Measurements from ENCODE around the gene GALNS. TPM values are rescaled to one million over a fixed set of nuclear protein-coding genes. Genes with fewer than 3 reads are reported as not detected.

Gene GALNS
- total and polyA plus RNA-seq, 9 donors = 9.8 to 28.5 (median 20.6) TPM

DNA sequence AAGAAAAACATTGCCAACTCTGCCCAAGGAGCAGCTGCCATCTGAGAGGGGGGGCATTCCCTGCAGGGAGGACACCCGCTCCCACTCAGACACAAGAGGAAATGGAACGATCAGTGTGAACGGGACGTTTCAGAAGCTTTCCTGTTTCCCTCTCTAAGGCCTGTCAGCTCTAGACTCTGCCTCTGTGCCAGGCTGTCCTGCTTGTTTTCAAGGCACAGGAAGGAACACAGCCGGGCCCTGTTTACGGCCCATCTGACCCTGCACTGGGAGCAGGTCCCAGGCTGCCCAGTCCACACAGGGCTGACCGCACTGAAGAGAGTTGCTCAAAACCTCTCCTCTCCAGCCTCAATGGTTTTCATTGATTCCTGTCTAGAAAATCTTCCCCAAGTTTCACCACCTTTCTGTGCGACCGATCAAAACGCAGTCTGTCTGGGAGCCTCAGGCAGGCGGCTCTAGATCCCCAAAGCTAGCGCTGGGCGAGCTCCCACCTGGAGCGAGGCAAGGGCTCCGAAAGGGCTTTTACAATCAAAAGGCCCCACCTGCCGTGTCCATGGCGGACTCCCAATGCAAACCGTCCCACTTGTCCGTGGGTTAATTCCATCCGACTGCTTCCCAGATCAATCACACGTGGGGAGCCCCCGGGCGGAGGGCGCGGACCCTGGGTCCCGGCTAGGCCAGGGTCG, 73.2 kb downstream of the GALNS start:
- WGBS (ENCODE audit: insufficient coverage) = 47% methylated on average over 18 of the region's 27 CpGs
- Histone ChIP-seq H3K4me3 (ENCODE audit: low read length) (peak overlapping the region; percentile 50), H3K27me3 (ENCODE audit: control insufficient read depth, insufficient read depth, low read length) (peaks cover 39% of the 10 kb centered on the region), H3K9me3 (replicated peaks; ENCODE audit: control insufficient read depth, low read depth, low read length) (no peaks in the 10 kb centered on the region), H3K27ac (ENCODE audit: low read length) (peak overlapping the region; percentile 74), H3K4me1 (ENCODE audit: control insufficient read depth, insufficient read depth, low read length) (peaks cover 52% of the 10 kb centered on the region), H3K36me3 (ENCODE audit: control insufficient read depth, insufficient read depth, low read length) (no peaks in the 10 kb centered on the region)
- peak; percentile 58 for DNase-seq

DNA sequence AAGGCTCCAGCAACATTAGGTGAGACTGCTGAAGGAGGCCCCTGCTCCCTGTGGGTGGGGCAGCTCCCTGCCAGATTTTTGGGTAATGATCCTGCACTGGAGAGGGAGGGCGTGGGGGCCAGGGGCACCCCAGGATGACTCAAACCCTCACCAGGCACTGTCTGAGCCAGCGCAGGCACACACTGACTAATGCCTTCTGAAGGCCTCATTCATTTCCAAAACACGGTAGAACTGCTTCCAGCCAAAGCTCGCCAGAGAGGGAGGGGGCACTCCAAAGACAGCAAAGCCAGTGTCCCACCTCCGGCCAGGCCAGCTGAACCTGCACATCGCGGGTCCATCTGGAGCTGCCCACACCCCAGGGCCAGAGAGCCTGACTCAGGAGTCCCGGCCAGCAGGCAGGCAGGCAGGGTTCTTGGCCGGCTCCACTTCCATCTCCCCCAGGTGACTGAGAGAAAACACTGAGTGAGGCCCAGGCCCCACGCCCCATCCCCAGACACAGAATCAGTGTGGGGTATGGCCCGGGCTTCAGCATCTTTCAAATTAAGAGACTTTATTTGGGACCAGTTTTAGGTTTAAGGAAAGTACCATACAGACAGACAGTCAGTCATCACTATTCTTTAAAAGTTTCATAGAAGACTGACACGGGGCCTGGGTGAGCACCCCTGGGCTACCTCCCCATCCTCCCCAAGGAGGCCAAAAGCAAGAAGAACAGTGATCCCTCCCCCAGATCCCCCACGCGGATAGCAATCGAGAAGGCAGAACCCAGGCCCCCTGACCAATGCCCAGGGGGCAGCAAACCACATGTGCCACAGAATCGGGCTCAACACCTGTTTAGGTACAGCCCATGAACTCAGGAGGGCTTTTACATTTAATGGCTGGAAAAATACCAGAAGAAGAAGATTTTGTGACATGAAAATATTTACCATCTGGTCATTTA, 74.0 kb downstream of the GALNS start:
- peak overlapping the region; percentile 74 for H3K27ac ChIP-seq (ENCODE audit: low read length)
- peak overlapping the region; percentile 50 for H3K4me3 ChIP-seq (ENCODE audit: low read length)
- peaks cover 60% of the 10 kb centered on the region for H3K4me1 ChIP-seq (ENCODE audit: control insufficient read depth, insufficient read depth, low read length)
- H3K36me3 ChIP-seq (ENCODE audit: control insufficient read depth, insufficient read depth, low read length) = no peaks in the 10 kb centered on the region
- WGBS (ENCODE audit: insufficient coverage) = 59% methylated on average over 4 of the region's 16 CpGs
- no peak for DNase-seq
- H3K27me3 ChIP-seq (ENCODE audit: control insufficient read depth, insufficient read depth, low read length) = peaks cover 44% of the 10 kb centered on the region
- H3K9me3 ChIP-seq (replicated peaks; ENCODE audit: control insufficient read depth, low read depth, low read length) = no peaks in the 10 kb centered on the region

DNA sequence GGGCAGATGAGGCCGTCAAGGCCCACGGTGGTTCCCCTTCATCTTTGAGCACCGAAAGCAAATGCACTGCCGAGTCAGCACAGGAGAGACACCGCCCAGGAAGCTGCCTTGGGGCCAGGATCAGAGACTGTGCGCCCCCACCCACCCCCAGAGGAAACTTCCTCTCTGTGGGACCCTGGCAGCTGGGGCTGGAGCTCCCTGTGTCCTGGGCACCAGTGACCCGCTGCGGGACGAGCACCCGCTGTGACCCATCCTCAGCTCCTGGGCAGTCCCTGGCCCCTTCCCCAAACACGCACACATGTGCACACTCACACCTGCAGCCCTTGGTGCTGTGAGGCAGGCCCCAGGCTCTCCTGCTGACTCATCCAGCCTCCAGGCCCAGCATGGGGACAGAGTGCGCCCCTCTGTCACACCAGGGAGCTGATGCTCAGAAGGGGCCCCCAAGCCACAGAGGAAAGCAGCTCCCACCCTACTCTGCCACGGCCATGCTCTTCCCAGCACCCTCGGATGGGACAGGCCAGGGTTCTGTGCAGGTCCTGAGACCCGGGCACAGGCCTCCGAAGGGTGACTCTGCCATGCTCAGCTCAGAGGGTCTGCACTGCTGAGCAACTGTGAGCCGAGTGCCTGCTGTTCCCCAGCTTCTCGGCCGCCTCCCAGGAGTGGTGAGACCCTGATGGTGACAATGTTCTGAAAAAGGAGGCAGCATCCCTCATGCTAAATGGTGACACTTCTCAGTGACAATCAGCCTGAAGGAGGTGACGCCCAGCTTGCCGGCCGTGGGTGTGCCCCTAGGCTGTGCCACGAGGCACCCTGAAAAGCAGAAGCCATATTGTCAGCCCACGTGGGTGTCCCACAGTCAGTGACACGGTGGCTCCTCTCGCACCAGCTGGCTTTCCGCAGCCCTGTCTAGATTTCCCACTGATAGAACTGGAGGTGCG, 75.3 kb downstream of the GALNS start:
- Histone ChIP-seq H3K27ac (ENCODE audit: low read length) (no peak overlapping the region), H3K4me3 (ENCODE audit: low read length) (no peak overlapping the region), H3K4me1 (ENCODE audit: control insufficient read depth, insufficient read depth, low read length) (peaks cover 69% of the 10 kb centered on the region), H3K27me3 (ENCODE audit: control insufficient read depth, insufficient read depth, low read length) (peaks cover 42% of the 10 kb centered on the region), H3K36me3 (ENCODE audit: control insufficient read depth, insufficient read depth, low read length) (no peaks in the 10 kb centered on the region), H3K9me3 (replicated peaks; ENCODE audit: control insufficient read depth, low read depth, low read length) (no peaks in the 10 kb centered on the region)
- no peak for DNase-seq
- WGBS (ENCODE audit: insufficient coverage) = 78% methylated on average over 26 of the region's 28 CpGs

DNA sequence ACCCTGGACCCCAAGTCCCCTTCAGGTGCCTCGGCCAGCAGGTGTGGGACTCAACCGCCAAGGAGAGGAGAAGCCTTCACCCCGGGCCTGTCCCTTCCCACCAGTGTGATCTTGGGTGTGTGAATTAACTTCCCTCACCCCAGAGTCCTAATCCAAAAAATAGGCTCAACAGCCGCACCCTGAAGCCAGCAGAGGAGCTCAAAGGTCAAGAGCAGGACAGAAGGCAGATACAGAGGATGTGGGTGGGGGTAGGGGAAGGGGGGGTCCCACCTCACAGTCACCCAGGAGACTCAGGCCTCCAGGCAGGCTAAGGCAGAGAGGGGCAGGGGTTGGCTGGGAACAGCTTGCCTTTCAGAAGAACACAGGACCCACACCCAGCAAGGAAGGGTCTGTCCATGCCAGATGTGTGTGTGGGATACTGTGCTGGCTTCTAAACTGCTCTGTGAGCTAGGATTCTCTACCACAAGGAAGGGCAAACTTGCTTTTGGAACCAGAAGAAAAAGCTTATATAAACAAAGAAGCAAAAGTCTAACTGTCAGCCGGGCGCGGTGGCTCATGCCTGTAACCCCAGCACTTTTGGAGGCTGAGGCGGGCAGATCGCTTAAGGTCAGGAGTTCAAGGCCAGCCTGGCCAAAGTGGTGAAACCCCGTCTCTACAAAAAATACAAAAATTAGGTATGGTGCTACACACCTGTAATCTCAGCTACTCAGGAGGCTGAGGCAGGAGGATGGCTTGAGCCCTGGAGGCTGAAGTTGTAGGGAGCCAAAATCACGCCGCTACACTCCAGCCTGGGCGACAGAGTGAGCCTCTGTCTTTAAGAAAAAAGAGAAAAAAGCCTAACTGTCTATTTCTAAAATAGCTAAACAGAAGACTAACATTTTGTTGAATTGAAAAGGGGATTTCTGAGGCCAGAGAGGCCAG, 76.3 kb downstream of the GALNS start:
- H3K4me1 ChIP-seq (ENCODE audit: control insufficient read depth, insufficient read depth, low read length) = peaks cover 66% of the 10 kb centered on the region
- DNase-seq = no peak
- 100% methylated on average over 3 of the region's 13 CpGs for WGBS (ENCODE audit: insufficient coverage)
- H3K27me3 ChIP-seq (ENCODE audit: control insufficient read depth, insufficient read depth, low read length) = peaks cover 40% of the 10 kb centered on the region
- no peaks in the 10 kb centered on the region for H3K9me3 ChIP-seq (replicated peaks; ENCODE audit: control insufficient read depth, low read depth, low read length)
- H3K36me3 ChIP-seq (ENCODE audit: control insufficient read depth, insufficient read depth, low read length) = no peaks in the 10 kb centered on the region
- H3K4me3 ChIP-seq (ENCODE audit: low read length) = no peak overlapping the region
- no peak overlapping the region for H3K27ac ChIP-seq (ENCODE audit: low read length)

DNA sequence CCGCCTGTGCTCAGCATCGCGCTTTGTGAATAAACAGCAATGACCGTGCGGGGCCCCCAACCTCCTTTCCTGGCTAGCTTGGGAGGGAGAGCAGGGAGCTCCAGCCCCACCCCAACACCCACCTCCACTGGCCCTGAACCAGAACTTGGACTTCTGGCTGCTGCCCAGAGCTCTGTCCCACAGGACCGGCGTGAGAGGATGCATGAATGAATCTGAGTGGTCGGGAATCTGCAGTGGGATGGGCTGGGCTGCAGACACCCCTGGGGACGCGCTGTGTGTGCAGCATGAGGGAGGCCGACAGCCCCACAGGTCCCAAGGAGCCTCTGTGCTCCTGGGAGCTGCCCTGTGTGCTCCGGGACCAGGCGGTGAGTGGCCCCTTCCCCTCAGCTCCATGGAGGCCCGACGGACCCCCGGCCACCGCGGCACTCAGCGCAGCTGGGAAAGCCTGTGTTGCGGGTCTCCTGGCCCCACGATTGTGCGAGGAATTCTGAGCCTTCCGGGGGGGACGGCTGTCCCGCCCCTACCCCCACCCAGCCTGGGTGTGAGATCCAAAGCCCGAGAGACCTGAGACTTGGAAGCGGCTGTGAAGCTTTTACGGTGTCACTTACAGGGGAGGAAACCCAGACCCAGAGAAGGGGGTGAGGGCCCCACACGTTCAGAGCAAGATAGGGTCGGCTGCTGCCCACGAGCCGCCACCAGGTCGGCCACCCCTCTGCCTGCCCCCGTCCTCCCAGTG, 77.2 kb downstream of the GALNS start:
- Histone ChIP-seq H3K36me3 (ENCODE audit: control insufficient read depth, insufficient read depth, low read length) (no peaks in the 10 kb centered on the region), H3K27me3 (ENCODE audit: control insufficient read depth, insufficient read depth, low read length) (peaks cover 44% of the 10 kb centered on the region), H3K9me3 (replicated peaks; ENCODE audit: control insufficient read depth, low read depth, low read length) (no peaks in the 10 kb centered on the region), H3K4me3 (ENCODE audit: low read length) (no peak overlapping the region), H3K27ac (ENCODE audit: low read length) (no peak overlapping the region), H3K4me1 (ENCODE audit: control insufficient read depth, insufficient read depth, low read length) (peaks cover 71% of the 10 kb centered on the region)
- peak; percentile 51 for DNase-seq
- WGBS (ENCODE audit: insufficient coverage) = 25% methylated on average over 15 of the region's 34 CpGs

- H3K4me3 ChIP-seq (ENCODE audit: low read length) = no peak overlapping the region
- WGBS (ENCODE audit: insufficient coverage) = 78% methylated on average over 18 of the region's 30 CpGs
- peaks cover 45% of the 10 kb centered on the region for H3K27me3 ChIP-seq (ENCODE audit: control insufficient read depth, insufficient read depth, low read length)
- H3K27ac ChIP-seq (ENCODE audit: low read length) = no peak overlapping the region
- DNase-seq = no peak
- H3K4me1 ChIP-seq (ENCODE audit: control insufficient read depth, insufficient read depth, low read length) = peaks cover 74% of the 10 kb centered on the region
- H3K9me3 ChIP-seq (replicated peaks; ENCODE audit: control insufficient read depth, low read depth, low read length) = no peaks in the 10 kb centered on the region
- H3K36me3 ChIP-seq (ENCODE audit: control insufficient read depth, insufficient read depth, low read length) = no peaks in the 10 kb centered on the region
These were observed 78.1 kb downstream of the GALNS start for GRCh38 chr16:88778541-88779065.

DNA sequence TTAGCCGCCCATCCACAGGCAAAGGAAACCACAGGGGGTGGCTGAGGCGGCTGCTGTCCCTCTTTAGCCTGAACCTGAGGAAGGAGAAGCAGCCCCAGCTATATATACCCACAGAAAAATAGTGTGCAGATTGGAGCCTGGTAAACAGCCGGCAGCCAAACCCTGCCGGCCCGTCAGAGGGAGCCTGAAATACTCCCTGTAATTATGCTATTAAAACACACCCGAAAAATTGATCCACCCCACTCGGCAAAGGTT, 78.5 kb downstream of the GALNS start:
- Histone ChIP-seq H3K36me3 (ENCODE audit: control insufficient read depth, insufficient read depth, low read length) (no peaks in the 10 kb centered on the region), H3K27me3 (ENCODE audit: control insufficient read depth, insufficient read depth, low read length) (peaks cover 45% of the 10 kb centered on the region), H3K9me3 (replicated peaks; ENCODE audit: control insufficient read depth, low read depth, low read length) (no peaks in the 10 kb centered on the region), H3K27ac (ENCODE audit: low read length) (peak overlapping the region; percentile 42), H3K4me3 (ENCODE audit: low read length) (no peak overlapping the region), H3K4me1 (ENCODE audit: control insufficient read depth, insufficient read depth, low read length) (peaks cover 74% of the 10 kb centered on the region)
- 72% methylated on average over 4 of the region's 7 CpGs for WGBS (ENCODE audit: insufficient coverage)
- no peak for DNase-seq

DNA sequence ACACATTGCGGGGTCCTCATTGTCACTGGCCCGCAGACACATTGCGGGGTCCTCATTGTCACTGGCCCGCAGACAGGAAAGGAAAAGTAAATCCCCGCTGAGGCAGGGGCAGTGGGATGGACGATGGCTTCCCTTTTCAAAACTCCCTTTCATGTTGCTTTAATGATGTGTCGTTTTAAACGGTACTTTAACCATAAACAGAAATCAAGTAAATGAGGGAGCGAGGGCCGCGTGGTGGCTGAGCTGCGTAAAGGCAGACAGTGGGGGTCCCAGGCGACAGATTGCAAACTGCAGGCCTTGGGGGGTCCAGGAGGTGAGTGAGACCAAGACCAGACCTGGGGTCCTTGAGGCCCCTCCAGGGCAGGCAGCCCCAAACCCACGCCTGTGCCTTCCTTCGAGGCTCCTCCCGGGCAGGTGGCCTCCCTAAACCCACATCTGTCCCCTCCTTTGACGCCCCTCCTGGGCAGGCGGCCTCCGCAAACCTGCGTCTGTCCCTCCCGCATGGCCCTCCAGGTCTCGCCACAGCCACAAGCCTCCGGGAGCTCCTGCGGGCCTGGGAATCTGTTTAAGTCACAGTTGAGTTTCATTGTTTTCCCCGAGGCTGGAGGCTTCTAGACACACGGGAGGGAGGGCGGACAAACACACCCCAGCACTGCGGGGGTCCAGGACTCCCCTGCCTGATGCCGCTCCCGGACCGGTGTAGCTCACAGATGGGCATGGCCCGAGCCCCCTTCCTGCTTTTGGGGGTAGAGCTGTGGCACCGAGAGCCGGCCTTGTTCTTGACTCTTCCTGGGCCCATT, 79.1 kb downstream of the GALNS start:
- Histone ChIP-seq H3K27me3 (ENCODE audit: control insufficient read depth, insufficient read depth, low read length) (peaks cover 45% of the 10 kb centered on the region), H3K27ac (ENCODE audit: low read length) (peak overlapping the region; percentile 42), H3K9me3 (replicated peaks; ENCODE audit: control insufficient read depth, low read depth, low read length) (no peaks in the 10 kb centered on the region), H3K36me3 (ENCODE audit: control insufficient read depth, insufficient read depth, low read length) (no peaks in the 10 kb centered on the region), H3K4me3 (ENCODE audit: low read length) (no peak overlapping the region), H3K4me1 (ENCODE audit: control insufficient read depth, insufficient read depth, low read length) (peaks cover 74% of the 10 kb centered on the region)
- DNase-seq = no peak
- WGBS (ENCODE audit: insufficient coverage) = 73% methylated on average over 23 of the region's 34 CpGs
